ENCODE results near the gene EPB41L2.

DNA sequence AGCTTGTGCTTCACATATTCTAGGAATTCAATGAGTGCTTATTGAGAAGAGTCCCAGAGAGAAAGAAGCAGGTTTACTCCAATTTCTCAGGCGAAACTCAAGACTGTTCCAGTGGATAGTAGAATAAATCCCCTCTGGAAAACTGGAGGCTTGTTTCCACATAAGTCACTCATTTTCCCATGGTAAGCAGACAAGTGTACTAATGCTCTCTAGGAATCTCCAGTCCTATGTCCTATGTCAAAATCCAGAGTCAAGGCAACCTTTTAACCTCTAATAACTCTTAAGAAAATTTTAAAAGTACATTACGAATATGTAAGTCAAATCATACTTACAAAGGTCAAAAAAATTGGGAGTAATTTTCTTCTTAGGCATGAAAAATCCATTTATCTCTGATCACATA, 200.7 kb downstream of the EPB41L2 start:
- TF ChIP-seq, protein P1, sequence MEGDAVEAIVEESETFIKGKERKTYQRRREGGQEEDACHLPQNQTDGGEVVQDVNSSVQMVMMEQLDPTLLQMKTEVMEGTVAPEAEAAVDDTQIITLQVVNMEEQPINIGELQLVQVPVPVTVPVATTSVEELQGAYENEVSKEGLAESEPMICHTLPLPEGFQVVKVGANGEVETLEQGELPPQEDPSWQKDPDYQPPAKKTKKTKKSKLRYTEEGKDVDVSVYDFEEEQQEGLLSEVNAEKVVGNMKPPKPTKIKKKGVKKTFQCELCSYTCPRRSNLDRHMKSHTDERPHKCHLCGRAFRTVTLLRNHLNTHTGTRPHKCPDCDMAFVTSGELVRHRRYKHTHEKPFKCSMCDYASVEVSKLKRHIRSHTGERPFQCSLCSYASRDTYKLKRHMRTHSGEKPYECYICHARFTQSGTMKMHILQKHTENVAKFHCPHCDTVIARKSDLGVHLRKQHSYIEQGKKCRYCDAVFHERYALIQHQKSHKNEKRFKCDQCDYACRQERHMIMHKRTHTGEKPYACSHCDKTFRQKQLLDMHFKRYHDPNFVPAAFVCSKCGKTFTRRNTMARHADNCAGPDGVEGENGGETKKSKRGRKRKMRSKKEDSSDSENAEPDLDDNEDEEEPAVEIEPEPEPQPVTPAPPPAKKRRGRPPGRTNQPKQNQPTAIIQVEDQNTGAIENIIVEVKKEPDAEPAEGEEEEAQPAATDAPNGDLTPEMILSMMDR (IDR thresholded peaks at IDR 0.05; ENCODE audit: insufficient read depth, low read depth, low read length) = no peak
- TF ChIP-seq EZH2 (IDR thresholded peaks at IDR 0.05; ENCODE audit: insufficient read depth, low read length) = no peak
